MM.1S (cell line): ENCODE results near the gene TPM3.

Experiments
- CTCF ChIP-seq: fragments of 300-600 bp; sonication (generic); IDR thresholded peaks from 2 replicates; pipeline ENCODE4 v1.5.1; 2016; ENCODE audit warnings: antibody characterized with exemption, low read length, mixed read lengths
- EZH2 ChIP-seq: fragments of 300-600 bp; sonication (generic); optimal IDR thresholded peaks from 2 replicates; pipeline ENCODE3; 2017; ENCODE audit warnings: low read depth, mild to moderate bottlenecking, antibody characterized with exemption, low read length, mixed read lengths

GRCh38 chr1:154141240-154141639 is 50.7 kb downstream of the TPM3 start:
- TF ChIP-seq CTCF = no peak
- TF ChIP-seq EZH2 = no peak
